Stimulated activated memory B cell treated with anti-CD40 and anti-IgM and Interleukin-4, amounts not matched to agents 10 μg/mL and 1 μg/mL and 100 μg/mL, for 72 hours (primary cell): Measurements from ENCODE around the gene GPS1.

Experiments used
- ATAC-seq: fragments of 150-1000 bp; cut with Tn5 transposase; 2 replicates; pipeline ENCODE4 v1.10.0; 2021
- H3K27ac Mint-ChIP-seq: one replicate; pipeline ENCODE4 v1.8.0; 2022; ENCODE audit warnings: mild to moderate bottlenecking, mixed read lengths
- H3K27me3 Mint-ChIP-seq: one replicate; pipeline ENCODE4 v1.8.0; 2022; ENCODE audit warnings: mixed read lengths
- H3K36me3 Mint-ChIP-seq: one replicate; pipeline ENCODE4 v1.8.0; 2022; ENCODE audit warnings: mixed read lengths
- H3K4me1 Mint-ChIP-seq: one replicate; pipeline ENCODE4 v1.8.0; 2022; ENCODE audit warnings: mixed read lengths
- H3K4me3 Mint-ChIP-seq: one replicate; pipeline ENCODE4 v1.8.0; 2022; ENCODE audit warnings: mild to moderate bottlenecking, moderate library complexity, mixed read lengths
- H3K9me3 Mint-ChIP-seq: one replicate; pipeline ENCODE4 v1.8.0; 2022; ENCODE audit warnings: mixed read lengths

The GPS1 gene

DNA sequence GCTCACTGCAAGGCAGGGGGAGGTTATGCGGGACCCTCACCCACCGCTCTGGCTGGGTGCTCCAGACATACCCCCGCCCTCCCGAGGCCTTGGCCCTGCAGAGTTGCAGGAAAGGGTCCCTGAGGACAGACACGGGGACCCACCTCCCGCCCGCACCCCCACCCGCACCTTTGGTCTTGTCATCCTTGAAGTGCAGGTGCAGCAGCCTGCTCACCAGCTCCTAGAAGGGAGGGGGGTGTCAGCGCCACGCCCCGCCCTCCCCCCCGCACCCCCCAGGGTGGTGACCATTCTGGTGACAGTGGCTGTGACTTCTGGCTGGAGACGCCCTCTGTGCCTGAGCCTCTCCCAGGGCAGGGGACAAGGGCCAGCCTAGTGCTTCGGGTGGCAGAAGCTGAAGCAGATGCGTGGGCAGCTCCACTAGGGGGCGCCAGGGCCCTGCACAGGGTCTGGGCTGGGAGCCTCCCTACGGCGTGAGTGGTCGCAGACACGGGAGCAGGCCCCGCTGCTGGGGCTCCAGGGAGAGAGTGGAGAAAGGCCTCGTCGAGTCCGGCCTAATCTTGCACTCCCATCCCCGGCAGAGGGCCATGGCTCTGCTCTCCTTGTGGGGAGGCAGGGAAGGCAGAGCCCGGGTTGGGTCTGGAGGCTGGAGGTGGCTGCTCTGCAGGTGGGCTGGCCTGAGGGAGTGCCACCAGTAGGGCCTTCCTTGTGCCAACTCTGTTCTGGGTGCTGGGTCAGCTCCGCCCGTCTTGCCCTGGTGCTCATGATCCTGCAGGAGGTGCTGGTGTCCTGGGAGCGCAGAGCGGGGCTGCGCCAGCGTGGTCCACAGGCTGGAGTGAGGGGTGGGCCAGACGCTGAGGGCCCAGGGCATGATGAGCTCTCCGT is 31.8 kb upstream of the GPS1 start:
- H3K27me3 Mint-ChIP-seq = no peaks in the 10 kb centered on the region
- peaks cover 35% of the 10 kb centered on the region for H3K4me1 Mint-ChIP-seq
- peaks cover 5% of the 10 kb centered on the region for H3K36me3 Mint-ChIP-seq
- peak overlapping the region; percentile 26 for H3K4me3 Mint-ChIP-seq
- no peak overlapping the region for H3K27ac Mint-ChIP-seq
- no peak for ATAC-seq
- H3K9me3 Mint-ChIP-seq = no peaks in the 10 kb centered on the region

DNA sequence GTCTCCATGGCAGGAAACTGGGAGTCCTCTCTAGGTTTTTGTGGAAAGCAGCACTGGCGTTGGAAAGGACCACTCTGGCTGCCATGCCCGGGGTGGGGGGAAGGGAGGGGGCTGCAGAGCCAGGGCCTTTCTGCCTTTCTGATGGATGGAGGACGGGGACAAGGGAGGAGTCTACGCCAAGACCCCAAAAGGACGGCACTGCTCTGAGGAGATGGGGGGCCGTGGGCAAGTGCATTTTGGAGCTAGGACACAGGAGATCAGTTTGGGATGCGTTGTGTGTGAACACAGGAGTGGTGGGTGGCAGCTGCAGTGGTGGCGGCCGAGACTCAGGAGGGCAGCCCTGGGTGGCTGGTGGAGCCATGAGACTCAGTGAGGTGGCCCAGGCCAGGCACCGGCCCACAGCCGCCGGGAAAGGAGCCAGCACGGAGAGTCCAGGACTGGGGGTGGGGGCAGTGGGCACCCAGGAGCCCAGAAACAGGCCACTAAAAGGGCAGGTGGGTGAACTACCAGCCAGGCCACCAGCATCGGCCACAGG is 31.1 kb upstream of the GPS1 start:
- Mint-ChIP-seq H3K9me3 (no peaks in the 10 kb centered on the region), H3K4me3 (no peak overlapping the region), H3K27me3 (peaks cover 2% of the 10 kb centered on the region), H3K36me3 (peaks cover 5% of the 10 kb centered on the region), H3K4me1 (peaks cover 35% of the 10 kb centered on the region), H3K27ac (no peak overlapping the region)
- ATAC-seq = no peak

DNA sequence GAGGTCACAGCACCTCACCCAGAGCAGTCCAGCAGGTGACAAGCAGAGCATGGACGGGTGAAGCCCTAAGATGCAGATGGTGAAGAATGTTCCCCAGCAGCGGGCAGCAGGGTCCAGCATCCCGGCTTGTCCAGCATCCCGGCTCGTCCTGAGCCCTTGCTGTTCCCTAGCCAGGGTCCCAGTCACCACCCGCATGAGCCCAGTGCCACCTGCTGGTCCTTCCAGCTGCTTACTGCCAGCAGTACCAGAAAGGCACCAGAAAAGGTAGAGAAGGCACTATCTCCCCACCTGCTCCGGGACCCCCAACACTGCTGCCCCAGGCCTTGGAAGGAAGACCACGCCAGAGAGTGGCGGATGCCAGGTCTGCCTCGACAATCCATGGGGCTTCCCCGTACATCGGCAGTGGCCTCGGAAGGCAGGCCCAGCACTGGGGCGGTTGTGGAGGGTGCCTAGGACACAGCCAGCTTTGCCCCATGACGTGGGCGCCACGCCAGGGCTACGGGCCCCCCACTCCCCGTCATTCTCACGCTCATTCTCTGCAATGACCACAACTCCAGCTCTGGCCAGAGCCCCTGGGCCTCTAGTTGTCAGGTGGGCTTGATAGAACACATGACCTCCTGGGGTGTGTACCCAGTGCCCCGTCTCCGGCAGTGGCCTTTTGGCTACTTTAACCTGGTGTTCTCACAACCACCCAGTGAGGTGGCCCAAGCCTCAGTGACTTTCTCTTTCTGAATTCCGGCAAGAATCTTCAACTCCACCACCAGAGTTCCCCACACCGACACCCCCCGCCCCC is 30.4 kb upstream of the GPS1 start:
- Mint-ChIP-seq H3K36me3 (peaks cover 5% of the 10 kb centered on the region), H3K27me3 (peaks cover 8% of the 10 kb centered on the region), H3K4me3 (peak overlapping the region; percentile 86), H3K9me3 (no peaks in the 10 kb centered on the region), H3K27ac (peak overlapping the region; percentile 64), H3K4me1 (peaks cover 35% of the 10 kb centered on the region)
- ATAC-seq = no peak

DNA sequence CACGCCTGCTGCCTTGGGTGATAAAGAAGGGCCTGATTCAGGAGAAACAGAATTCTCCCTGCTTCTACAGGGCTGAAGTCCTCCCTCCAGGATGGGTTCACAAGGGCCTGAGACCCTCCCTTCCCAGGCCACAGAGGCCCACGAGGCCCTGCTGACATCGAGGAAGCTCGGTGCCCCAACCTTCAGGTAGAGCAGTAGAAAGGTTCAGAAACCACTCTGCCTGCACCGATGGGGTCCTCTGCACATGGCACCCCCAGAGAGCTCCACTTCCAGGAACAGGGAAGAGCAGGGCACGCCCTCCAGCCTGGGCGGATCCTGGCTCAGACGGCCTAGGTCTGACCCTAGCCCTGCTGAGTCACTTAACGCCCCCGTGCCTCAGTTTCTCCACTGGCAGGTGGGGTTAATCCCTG is 29.8 kb upstream of the GPS1 start:
- Mint-ChIP-seq H3K27me3 (peaks cover 12% of the 10 kb centered on the region), H3K4me3 (peak overlapping the region; percentile 86), H3K27ac (peak overlapping the region; percentile 64), H3K9me3 (no peaks in the 10 kb centered on the region), H3K4me1 (peaks cover 35% of the 10 kb centered on the region), H3K36me3 (peaks cover 7% of the 10 kb centered on the region)
- ATAC-seq = no peak

DNA sequence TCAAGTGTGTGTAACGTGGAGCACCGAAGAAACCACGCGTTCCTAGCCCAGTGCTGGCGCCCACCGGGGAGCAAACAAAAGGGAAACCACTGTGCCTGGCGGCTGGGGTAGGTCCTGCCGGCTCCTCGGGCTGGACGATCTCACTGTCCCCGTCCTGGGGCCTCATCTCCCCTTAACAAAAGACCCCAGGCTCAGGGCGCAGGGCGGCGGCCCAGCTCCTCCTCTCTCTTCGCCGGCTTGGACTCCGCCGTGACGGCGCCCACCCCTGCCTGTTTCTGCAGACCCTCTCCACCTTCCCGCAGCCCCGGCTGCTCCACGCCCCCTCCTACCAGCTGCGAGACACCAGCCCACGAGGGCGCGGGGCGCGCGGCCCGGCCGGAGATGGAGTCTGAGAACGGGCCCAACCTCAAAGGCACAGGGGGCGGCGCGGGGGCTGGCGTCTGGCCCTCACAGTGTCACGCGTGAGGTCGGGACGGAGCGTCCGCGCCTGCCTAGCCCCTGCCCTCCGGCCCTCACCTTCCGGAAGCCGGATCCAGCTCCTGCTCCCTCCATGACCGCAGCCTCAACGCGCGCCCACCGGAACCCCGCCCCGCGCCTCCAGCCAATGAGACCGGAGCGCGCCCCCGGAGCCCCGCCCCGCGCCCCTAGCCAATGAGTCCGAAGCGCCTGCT is 29.3 kb upstream of the GPS1 start, which contains the start of gene CENPX:
CENPX (minus strand) TSS at position 569 of the 671 bp plus-strand sequence; CDS start at position 552, 17 bp downstream.
- peaks cover 13% of the 10 kb centered on the region for H3K36me3 Mint-ChIP-seq
- no peak for ATAC-seq
- peak within 1 kb of the TSS; percentile 86 for H3K4me3 Mint-ChIP-seq

DNA sequence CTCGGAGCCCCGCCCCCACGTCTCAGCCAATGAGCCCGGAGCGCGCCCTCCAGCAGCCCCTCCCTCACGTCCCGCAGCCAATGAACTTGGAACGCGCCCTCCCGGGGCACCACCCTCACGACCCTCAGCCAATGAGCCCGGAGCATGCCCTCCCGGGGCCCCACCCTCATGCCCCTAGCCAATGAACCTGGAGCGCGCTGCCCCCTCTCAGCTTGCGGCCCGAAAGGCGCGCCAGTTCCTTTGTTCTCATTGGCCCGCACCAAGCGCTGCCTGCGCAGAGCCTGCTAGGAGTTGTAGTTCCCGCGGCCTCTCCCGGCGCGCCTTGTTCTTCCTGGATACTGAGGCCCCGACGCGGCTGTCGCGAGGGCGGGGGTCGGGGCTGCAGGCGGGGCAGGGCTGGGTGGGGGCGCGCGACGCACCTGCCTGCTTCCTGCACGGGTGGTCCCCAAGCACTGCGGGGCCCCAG is 28.7 kb upstream of the GPS1 start, which contains the start of gene LRRC45:
LRRC45 (plus strand) TSS at position 325 of the 466 bp plus-strand sequence. CDS start 339 bp downstream, outside the sequence.
- peak within 1 kb of the TSS; percentile 86 for H3K4me3 Mint-ChIP-seq
- peaks cover 24% of the 10 kb centered on the region for H3K27me3 Mint-ChIP-seq
- H3K27ac Mint-ChIP-seq = peak within 1 kb of the TSS; percentile 64
- H3K4me1 Mint-ChIP-seq = peaks cover 35% of the 10 kb centered on the region
- ATAC-seq = peak; percentile 98
- no peaks in the 10 kb centered on the region for H3K9me3 Mint-ChIP-seq
- peaks cover 17% of the 10 kb centered on the region for H3K36me3 Mint-ChIP-seq

More for the DNA sequence above, 29.3 kb upstream of the GPS1 start, which contains the start of gene CENPX:
- Mint-ChIP-seq H3K27me3 (peaks cover 18% of the 10 kb centered on the region), H3K9me3 (no peaks in the 10 kb centered on the region), H3K27ac (peak within 1 kb of the TSS; percentile 64), H3K4me1 (peaks cover 35% of the 10 kb centered on the region)

DNA sequence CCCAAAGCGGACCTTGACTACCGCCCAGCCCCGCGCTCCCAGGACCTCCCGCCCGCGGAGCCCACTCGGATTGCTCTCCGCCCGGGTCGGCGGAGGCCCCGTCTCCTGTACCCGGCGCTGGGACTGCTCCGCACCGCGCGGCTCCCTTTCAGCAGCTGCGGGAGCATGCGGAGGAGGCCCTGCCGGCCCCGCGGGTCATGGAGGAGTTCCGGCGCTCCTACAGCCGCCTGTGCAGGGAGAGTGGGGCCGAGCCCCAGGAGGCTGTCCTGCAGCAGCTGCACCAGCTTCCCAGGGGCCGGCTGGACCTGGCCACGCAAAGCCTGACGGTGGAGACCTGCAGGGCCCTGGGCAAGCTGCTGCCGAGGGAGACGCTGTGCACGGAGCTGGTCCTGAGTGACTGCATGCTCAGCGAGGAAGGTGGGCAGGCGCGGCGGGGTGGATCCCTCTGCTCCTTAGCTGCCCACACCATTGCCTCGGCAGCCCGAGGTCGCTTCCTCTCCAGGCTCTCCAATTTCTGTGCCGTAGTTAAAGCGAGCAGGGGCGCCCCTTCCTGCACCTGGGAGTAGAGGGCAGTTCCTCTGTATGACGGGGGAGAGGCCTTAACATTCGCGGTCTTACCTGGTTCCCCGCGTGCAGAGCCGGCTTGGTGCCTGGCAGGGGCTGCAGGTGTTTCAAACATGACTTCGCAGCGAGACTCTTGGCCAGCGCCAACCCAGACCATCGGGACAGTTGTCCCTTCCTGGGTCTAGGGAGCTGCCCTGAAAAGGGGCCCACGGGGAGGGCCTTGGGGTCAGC is 28.1 kb upstream of the GPS1 start:
- Mint-ChIP-seq H3K36me3 (peaks cover 17% of the 10 kb centered on the region), H3K27ac (peak overlapping the region; percentile 64), H3K27me3 (peaks cover 24% of the 10 kb centered on the region), H3K4me3 (peak overlapping the region; percentile 86), H3K4me1 (peaks cover 35% of the 10 kb centered on the region), H3K9me3 (no peaks in the 10 kb centered on the region)
- peak; percentile 0 for ATAC-seq

DNA sequence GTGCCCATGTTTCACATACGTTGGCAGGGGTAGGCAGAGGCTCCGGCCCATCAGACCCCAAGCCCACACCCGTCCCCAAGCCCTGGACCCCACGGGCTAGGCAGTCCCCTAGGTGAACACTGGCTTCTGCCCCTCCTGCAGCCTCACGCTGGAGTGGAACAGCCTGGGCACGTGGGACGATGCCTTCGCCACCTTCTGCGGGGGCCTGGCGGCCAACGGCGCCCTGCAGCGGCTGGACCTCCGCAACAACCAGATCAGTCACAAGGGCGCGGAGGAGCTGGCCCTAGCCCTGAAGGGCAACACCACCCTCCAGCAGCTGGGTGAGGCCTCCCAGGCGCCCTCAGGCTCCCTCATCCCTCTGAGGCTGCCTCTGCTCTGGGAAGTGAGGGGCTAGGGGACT is 26.8 kb upstream of the GPS1 start:
- peaks cover 35% of the 10 kb centered on the region for H3K27me3 Mint-ChIP-seq
- H3K27ac Mint-ChIP-seq = no peak overlapping the region
- H3K36me3 Mint-ChIP-seq = peaks cover 12% of the 10 kb centered on the region
- H3K9me3 Mint-ChIP-seq = no peaks in the 10 kb centered on the region
- ATAC-seq = no peak
- H3K4me3 Mint-ChIP-seq = no peak overlapping the region
- H3K4me1 Mint-ChIP-seq = peaks cover 43% of the 10 kb centered on the region

DNA sequence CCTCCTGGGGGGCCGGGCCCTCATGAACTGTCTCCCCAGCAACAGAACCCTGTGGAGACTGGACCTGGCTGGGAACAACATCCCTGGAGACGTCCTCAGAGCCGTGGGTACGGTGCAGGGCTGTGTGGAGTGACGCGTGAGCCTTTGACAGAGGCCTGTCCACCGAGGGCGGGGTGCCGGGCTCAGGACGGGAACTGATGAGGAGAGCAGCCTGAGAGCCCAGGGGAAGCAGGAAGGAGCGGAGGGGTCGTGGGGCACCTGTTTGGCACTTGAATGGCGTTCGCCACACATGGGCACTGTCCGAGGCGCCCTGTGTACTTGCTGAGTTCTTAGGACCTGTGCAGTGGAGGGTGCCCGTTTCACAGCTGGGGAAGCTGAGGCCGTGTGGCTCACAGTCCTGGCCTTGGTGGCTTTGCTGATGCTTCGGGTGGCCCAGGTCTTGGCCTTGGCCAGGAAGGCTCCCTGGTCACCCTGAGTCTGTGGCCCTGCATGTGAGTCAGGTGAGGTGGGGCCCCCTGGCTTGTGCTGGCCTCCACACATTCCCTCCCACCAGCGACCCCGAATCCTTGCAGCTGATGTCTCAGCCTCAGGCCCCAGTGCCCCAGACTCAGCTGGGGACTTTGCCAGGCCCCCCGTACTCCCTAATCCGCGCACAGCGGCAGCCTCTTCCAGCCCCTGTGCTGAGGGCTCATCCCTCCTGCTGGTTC is 26.1 kb upstream of the GPS1 start:
- Mint-ChIP-seq H3K4me1 (peaks cover 41% of the 10 kb centered on the region), H3K36me3 (peaks cover 12% of the 10 kb centered on the region), H3K27me3 (peaks cover 36% of the 10 kb centered on the region), H3K27ac (no peak overlapping the region), H3K4me3 (no peak overlapping the region), H3K9me3 (no peaks in the 10 kb centered on the region)
- ATAC-seq = no peak

DNA sequence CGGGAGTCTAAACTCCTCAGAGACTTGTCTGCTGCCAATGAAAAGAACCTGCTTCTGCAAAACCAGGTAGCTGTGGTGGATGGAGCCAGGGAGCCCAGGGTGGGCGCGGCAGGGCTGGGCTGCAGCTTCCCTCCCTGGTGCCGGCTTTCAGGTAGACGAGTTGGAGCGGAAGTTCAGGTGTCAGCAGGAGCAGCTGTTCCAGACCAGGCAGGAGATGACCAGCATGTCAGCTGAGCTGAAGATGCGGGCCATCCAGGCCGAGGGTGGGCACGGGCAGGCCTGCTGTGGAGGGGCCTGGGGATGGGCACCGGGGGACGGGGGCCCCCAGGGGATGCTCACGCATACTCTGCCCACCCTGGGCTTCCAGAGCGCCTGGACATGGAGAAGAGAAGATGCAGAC is 23.5 kb upstream of the GPS1 start:
- Mint-ChIP-seq H3K9me3 (no peaks in the 10 kb centered on the region), H3K4me1 (peaks cover 25% of the 10 kb centered on the region), H3K36me3 (peaks cover 12% of the 10 kb centered on the region), H3K4me3 (no peak overlapping the region), H3K27ac (no peak overlapping the region), H3K27me3 (peaks cover 36% of the 10 kb centered on the region)
- no peak for ATAC-seq

DNA sequence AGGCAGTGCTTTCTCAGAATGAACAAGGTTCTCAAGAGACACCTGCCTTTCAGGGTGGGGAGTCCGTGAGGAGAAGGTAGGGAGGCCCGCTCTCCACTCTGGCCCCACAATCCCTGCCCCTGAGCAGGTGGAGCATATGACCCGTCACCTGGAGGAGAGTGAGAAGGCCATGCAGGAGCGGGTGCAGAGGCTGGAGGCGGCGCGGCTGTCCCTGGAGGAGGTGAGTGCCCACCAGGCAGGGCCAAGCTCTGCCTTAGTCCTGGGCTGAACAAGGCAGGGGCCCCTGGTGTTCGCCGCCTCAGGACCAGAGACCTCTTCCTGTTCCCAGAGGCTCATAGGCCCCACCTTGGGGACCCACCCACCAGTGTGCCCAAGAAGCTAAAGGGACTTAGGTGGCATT is 22.7 kb upstream of the GPS1 start:
- ATAC-seq = no peak
- Mint-ChIP-seq H3K27ac (no peak overlapping the region), H3K4me3 (peak overlapping the region; percentile 64), H3K36me3 (peaks cover 12% of the 10 kb centered on the region), H3K4me1 (peaks cover 20% of the 10 kb centered on the region), H3K27me3 (peaks cover 36% of the 10 kb centered on the region), H3K9me3 (no peaks in the 10 kb centered on the region)

DNA sequence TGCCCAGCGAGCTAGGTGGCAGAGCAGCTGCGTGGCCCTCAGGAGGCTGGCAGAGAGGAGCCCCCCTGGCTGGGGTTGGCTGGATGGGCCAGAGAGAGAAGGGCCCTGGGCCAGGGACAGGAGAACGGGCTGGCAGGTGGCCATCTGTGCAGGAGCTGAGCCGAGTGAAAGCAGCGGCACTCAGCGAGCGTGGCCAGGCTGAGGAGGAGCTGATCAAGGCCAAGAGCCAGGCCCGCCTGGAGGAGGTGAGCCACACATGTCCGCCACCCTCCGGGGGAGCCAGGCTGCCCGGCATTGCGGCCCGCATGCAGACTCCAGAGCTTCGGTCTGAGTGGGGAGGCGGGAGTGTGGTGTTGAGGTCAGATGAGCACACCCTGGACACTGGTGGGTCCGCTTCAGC is 22.3 kb upstream of the GPS1 start:
- H3K9me3 Mint-ChIP-seq = no peaks in the 10 kb centered on the region
- ATAC-seq = no peak
- H3K27ac Mint-ChIP-seq = no peak overlapping the region
- H3K27me3 Mint-ChIP-seq = peaks cover 36% of the 10 kb centered on the region
- peaks cover 12% of the 10 kb centered on the region for H3K36me3 Mint-ChIP-seq
- H3K4me3 Mint-ChIP-seq = peak overlapping the region; percentile 64
- peaks cover 16% of the 10 kb centered on the region for H3K4me1 Mint-ChIP-seq

DNA sequence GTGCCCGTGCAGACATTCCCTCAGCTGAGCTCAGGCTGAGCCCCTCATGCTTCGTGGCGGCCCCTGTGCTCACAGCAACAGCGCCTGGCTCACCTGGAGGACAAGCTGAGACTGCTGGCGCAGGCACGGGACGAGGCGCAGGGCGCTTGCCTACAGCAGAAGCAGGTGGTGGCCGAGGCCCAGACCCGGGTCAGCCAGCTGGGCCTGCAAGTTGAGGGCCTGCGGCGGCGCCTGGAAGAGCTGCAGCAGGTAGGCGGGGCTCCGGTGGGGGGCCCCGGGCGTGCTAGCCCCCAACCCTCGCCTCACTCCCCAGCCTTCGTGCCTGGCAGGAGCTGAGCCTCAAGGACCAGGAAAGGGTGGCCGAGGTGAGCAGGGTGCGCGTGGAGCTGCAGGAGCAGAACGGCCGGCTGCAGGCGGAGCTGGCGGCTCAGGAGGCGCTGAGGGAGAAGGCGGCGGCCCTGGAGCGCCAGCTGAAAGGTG is 21.7 kb upstream of the GPS1 start:
- peaks cover 36% of the 10 kb centered on the region for H3K27me3 Mint-ChIP-seq
- peaks cover 17% of the 10 kb centered on the region for H3K4me1 Mint-ChIP-seq
- H3K9me3 Mint-ChIP-seq = no peaks in the 10 kb centered on the region
- peaks cover 14% of the 10 kb centered on the region for H3K36me3 Mint-ChIP-seq
- ATAC-seq = no peak
- no peak overlapping the region for H3K27ac Mint-ChIP-seq
- H3K4me3 Mint-ChIP-seq = peak overlapping the region; percentile 85
